ENCODE results near the gene CEMIP.

CEMIP gene

DNA sequence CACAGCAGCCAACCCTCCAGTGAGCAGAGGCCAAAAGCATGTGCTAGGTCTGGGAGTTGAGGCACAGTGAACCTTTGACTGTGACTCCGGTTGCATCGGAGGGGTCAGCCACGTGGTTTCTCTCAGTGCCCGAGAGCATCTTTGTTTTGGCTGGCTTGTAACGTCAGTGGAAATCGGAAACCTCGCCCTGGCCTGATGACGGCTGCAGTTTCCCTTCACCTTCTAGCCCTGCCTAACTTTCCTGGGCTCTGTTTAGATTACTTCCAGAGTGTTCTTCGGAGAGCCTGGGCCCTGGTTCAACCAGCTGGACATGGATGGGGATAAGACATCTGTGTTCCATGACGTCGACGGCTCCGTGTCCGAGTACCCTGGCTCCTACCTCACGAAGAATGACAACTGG is 153.8 kb downstream of the CEMIP start:
- no peak for DNase-seq

DNA sequence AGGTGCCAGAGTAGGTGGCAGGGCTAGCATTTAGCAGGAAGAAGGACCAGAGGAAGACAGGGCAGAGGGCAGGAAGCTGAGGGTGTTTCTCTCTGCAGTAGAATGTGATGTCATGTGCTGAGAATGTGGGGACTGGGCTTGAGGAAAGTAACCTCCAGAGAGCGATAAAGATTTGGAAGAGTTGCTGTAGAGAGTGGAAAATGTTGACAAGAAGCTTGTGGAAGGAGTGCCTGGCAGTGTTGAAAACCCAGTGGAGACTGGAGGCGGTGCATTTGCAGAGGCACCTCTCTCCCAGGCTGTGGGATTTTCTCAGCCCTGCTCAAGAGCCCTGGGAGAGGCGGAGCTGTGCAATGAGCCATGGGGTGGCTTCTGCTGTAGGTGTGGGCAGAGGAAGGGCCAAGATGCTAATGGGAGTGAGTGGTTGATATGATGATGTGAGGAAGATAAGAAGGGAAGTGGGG is 155.6 kb downstream of the CEMIP start:
- no peak for DNase-seq

DNA sequence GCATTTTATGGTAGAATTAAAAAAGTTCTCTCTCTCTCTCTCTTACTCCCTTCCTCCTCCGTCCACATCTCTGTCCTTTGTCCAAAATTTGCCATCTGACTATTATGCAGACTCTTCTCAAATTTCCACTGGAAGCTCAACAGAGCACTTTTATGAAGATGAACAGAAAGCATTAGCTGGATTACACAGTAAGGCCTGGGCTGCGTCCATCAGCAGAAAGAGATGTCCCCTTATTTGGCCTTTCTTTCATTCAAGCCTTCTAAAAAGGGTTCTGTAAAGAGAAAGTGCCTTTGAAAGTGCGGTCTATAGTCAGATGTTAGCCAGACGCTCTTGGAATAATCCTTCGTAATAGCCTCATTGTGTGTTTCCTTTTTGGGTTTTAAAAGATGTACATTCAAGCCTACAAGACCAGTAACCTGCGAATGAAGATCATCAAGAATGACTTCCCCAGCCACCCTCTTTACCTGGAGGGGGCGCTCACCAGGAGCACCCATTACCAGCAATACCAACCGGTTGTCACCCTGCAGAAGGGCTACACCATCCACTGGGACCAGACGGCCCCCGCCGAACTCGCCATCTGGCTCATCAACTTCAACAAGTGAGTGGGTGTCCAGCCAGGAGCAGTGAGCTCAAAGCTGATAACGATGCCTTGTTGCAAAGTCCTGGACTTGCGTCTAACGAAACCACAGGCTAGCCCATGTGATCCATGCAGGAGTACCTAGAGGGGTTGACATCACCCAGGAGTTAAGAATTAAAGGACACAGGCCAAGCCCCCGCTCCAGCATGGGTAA is 157.3 kb downstream of the CEMIP start:
- DNase-seq: no peak

DNA sequence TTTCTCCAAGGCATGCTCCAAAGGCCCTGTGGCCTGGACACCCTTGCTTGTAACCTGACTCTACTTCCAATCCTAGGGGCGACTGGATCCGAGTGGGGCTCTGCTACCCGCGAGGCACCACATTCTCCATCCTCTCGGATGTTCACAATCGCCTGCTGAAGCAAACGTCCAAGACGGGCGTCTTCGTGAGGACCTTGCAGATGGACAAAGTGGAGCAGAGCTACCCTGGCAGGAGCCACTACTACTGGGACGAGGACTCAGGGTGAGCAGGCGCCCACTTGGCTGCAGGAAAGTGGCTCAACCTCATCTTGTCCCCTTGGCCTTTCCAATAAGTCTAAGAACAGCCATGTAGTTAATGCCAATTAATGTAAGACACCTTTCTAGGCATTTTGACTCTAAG is 158.5 kb downstream of the CEMIP start:
- no peak for DNase-seq

DNA sequence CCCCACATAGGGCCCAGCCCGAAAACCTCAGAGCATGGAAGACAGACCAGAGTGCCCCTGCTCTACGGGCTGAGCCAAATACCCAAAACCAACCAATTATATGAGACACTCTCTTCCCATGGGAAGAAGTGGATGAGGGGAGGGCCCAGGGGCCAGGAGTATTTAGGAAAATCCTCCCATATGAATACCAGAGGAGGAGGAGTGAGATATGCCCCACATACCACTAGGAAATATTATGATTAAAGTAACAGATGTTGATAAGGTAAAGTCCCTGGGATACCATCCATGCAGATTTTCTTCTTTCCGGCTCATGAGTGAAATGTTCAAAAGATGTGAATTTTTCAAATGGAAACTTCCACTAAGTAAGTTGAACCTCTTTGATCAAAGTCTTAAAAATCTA is 160.0 kb downstream of the CEMIP start:
- no peak for DNase-seq

DNA sequence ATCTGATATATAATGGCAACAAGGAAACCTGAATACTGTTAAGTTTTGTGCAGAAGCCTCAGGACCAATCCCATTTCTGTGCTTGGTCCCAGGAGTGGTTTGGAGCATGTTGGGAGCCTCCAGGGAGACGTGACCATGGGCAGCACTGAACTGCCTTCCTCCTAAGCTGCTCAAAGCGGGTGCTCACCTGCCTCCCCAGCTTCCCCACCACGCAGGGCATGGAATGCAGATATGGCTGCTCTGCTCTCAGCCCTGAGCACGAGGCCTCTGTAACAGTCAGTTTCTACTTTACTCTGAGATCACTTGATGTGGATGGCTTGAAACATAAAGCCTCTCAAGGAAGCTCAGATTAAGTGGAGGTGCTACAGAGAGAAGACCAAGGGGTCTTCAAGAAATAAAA is 161.2 kb downstream of the CEMIP start:
- DNase-seq: no peak

DNA sequence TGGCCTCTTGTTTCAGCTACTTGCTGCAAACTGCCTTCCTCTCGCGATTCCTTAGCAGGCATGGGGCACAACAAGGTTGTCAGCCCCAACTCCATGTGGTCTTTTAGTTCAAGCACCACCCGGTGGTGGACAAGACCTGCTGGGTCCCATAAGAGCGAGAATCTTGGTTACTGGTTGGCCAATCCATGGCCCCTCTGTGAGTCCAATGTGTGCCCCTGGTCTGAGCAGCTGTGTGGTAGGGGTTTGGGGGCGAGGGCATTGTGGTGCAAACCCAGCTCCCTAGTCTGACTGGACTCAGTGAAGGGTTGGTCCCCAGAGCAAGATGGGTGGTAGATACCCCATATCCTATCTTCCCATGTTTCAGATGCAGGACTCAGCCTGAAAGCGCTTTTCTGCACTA is 161.7 kb downstream of the CEMIP start:
- DNase-seq: no peak

DNA sequence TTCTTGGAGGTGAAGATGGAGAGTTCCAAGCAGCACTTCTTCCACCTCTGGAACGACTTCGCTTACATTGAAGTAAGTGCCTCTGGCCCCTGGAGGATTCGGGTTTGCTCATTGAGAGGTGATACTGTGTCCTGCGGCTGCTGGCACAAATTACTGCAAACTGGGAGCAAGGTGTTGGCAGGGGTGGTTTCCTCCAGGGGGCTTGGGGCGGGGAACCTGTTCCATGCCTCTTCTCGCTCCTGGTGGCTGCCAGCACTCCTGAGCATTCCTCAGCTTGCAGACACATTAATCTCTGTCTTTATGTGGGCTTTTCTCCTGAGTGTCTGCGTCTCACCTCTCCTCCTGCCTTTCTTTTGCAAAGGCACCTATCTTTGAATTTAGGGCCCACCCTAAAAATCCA is 163.1 kb downstream of the CEMIP start:
- no peak for DNase-seq

DNA sequence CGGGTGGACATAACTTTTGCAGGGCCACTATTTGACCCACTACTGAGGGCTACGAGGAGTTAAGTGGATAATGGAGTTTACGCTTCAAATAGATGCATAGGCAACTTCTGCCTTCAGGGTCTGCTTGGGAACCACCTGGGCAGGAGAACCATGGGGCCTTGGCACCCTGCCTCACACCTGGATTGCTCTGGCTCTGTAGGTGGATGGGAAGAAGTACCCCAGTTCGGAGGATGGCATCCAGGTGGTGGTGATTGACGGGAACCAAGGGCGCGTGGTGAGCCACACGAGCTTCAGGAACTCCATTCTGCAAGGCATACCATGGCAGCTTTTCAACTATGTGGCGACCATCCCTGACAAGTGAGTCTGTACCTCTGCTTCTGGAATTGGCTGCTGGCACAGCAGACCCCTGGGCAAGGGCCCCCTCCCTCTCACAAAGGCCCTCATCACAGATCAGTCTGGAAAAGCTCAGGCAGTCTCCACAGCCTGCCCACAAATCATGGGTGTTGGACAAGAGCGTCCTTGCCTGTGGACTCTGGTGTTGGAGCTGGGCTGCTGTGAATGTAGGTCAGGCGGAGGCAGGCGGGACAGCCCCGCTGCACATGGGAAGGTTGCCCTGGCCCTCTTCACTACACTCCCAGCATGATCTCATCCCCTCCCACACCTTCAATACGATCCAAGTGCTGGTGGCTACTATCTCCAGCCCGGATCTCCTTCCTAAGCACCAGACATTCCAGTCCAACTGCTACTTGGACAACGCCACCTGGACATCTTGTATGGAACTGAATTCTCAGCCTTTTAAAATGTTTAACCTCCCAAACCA is 163.8 kb downstream of the CEMIP start:
- DNase-seq: no peak

DNA sequence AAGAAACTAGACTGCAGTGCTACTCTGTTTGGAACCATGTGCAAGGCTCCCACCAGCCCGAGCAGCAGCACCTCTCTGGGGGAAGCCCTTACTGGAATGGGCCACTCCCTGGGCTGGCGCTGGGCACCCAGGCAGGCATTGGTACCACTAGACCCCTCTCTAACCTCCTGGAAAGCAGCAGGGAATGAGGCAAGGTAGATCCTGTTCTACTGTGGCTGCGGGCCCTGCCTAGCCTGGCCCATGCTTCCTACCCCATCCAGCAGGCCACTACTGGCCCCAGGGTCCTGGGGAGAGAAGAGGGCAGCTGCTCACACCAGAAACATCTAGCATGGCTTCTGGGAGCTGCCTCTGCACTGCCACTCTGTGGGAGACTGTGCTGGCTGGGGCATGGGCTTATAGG is 165.6 kb downstream of the CEMIP start:
- DNase-seq: no peak

DNA sequence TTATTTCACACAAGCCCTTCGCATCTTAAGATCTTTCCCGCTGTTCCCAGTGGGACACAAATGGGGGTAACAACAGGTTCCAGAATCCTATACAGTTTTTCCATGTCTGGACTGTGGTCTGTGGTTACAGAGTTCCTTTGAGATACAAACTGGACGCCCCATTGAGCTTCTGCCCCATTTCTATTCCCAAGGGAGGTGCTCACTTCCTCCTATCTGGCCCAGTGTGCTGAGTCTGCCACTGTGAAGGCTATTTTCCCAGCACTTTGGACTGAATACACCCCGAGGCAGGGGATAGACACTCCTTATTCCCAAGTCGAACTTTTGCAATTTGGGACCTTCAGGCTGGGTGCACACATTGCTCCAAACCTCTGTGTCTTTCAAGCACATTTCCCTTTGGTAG is 166.4 kb downstream of the CEMIP start:
- no peak for DNase-seq

DNA sequence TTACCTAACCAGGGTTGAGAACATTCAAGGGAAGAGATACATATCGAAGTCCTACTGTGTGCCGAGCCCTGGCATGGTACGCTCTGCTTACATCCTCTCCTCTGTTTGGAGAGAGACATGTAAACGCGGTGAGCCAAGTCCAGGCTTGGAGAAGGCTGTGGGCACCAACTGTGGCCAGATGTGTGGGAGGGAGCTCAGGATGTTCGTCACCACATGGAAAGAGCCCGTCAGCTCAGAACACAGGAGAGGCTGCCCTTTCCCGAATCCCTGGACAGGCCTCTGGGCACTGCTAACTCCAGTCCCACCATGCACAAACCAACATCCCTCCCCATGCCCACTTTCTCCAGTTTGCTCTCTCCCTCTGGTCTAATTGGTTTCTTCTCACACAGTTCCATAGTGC is 167.4 kb downstream of the CEMIP start:
- DNase-seq: no peak

DNA sequence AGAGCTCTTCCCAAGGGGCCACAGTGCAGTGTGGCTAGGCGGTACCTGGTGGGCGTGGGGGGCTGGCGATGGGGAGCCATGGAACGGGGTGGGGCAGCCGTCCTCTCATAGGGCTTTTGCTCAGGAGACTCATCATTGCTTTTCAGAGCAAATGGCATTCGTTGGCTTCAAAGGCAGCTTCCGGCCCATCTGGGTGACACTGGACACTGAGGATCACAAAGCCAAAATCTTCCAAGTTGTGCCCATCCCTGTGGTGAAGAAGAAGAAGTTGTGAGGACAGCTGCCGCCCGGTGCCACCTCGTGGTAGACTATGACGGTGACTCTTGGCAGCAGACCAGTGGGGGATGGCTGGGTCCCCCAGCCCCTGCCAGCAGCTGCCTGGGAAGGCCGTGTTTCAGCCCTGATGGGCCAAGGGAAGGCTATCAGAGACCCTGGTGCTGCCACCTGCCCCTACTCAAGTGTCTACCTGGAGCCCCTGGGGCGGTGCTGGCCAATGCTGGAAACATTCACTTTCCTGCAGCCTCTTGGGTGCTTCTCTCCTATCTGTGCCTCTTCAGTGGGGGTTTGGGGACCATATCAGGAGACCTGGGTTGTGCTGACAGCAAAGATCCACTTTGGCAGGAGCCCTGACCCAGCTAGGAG is 169.6 kb downstream of the CEMIP start:
- DNase-seq: no peak

DNA sequence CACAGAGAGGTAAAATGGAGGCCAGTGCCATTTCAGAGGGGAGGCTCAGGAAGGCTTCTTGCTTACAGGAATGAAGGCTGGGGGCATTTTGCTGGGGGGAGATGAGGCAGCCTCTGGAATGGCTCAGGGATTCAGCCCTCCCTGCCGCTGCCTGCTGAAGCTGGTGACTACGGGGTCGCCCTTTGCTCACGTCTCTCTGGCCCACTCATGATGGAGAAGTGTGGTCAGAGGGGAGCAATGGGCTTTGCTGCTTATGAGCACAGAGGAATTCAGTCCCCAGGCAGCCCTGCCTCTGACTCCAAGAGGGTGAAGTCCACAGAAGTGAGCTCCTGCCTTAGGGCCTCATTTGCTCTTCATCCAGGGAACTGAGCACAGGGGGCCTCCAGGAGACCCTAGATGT is 170.6 kb downstream of the CEMIP start:
- DNase-seq: no peak

DNA sequence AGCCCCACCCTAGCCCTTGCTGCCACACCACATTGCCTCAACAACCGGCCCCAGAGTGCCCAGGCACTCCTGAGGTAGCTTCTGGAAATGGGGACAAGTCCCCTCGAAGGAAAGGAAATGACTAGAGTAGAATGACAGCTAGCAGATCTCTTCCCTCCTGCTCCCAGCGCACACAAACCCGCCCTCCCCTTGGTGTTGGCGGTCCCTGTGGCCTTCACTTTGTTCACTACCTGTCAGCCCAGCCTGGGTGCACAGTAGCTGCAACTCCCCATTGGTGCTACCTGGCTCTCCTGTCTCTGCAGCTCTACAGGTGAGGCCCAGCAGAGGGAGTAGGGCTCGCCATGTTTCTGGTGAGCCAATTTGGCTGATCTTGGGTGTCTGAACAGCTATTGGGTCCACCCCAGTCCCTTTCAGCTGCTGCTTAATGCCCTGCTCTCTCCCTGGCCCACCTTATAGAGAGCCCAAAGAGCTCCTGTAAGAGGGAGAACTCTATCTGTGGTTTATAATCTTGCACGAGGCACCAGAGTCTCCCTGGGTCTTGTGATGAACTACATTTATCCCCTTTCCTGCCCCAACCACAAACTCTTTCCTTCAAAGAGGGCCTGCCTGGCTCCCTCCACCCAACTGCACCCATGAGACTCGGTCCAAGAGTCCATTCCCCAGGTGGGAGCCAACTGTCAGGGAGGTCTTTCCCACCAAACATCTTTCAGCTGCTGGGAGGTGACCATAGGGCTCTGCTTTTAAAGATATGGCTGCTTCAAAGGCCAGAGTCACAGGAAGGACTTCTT is 171.3 kb downstream of the CEMIP start:
- DNase-seq: no peak

DNA sequence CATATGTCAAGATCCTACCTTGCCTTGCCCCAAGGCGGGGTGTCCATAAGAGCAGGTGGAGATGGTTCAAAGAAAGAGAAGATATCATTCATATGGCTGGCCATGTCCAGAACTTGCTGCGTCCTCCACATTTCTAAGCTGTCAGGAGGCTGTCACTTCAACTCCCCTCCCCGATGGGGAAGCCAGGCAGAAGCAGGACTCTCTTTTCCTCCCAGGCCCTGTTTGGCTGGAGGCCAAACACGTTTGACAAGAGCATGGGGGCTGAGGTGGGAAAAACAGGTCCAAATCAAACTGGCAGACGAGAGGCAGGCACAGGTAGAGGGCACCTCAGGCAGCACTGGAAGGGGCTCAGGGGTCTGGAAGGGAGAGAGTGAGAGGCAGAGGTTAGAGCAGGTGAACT is 172.8 kb downstream of the CEMIP start:
- DNase-seq: peak; percentile 34

DNA sequence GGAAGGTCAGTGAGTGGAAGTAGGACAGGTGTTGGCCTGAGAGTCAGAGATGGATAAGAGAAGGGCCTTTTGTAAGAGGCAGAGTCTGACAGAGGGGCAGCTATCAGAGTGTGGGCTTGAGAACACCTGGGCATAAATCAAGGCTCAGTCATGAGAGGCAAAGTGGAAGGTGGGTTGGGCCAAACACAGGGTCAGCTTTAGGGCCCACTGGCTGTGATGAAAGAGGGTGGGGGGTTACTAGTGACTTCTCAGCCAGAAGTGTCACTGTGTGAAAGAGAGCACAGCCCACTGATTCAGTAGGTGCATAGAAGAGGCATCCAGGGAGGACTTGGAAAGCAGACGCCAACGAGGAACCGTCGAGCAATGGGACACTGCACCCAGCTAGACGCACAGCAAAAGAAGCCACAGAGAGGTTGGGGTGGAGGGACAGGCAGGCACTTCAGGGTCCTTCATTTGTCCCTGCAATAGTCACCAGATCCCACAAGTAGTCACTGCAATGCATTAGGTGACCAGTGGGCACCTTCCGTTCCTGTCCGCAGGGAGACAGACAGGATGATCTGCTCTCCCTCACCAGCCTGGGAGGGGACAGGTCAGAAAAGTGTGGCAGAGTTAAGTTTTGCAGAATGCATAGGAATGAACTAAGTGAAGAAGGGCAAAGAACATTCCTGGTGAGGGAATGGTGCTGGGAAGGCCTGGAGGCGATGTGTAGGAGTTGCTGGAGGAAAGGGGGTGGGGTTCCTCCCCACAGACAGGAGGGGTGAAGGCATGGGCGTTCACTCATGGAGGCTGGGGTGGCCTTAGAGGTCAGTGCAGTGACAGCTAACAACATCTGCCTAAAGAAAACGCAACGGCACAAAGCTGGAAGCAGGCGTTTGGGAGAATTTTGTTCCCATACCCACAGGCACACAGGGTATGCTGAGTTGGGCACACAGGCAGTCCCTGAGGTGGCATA is 174.1 kb downstream of the CEMIP start:
- DNase-seq: peak; percentile 45

DNA sequence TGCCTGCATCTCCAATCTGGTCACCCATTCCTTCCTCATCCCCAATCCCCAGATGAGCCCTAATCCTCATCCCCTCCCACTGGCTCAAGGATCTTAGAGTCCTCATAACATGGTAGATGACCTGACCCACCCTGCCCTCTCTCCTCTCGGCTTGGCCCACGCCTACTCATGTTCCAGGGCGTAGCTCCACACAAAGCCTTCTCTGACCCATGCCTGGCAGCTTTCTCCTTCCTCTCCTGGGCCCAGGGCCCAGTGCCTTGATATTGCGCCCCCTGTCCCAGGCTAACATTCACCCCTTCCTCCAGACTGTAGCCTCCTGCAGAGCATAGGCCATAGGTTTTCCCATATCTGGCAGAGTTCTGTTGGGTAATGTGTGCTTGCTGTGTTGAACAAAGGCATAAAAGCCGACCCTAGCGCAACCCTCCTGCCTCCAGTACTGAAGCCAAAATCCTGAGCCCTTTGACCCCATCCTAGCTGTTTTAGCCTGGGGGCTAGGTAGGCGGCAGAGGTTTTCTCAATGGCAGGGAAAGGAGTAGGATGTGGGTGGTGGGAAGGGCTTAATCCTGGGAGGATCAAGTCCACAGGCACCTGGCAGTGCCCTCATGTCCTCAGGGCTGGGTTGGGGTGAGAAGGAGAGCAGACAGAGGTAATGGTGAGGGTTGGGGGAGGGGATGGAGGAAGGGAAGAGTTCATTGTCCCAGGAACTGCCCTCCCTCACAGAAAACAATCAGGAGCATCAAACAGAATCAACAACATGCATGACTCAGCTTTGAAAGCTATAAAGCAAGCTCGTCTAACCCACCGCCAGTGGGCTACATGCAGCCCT is 175.0 kb downstream of the CEMIP start:
- peak; percentile 36 for DNase-seq

DNA sequence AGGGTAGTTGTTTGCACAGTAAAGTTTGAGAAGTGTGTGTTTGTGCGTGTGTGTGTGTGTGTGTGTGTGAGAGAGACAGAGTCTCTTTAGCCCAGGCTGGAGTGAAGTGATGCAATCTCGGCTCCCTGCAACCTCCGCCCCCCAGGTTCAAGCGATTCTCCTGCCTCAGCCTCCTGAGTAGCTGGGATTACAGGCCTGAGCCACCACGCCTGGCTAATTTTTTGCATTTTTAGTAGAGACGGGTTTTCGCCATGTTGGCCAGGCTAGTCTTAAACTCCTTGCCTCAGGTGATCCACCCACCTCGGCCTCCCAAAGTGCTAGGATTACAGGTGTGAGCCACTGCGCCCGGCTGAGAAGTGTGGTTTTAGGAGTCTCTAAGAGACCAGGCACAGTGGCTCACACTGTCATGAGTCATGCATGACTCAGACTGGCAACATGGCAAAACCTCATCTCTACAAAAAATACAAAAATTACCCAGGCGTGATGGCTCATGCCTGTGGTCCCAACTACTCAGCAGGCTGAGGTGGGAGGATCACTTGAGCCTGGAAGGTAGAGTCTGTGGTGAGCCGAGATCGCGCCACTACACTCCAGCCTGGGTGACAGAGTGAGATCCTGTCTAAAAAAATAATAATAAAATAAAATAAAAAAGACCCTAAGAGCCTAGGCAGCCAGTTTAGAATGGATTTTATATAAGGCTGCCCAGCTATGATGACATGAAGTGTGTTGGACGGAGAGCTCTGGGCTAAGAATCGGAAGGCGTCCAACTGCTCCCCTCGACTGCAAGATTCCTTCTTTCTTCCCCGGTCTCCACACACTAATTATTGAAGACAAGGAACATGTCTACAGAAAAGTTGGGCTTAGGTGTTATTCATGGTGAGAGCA is 176.6 kb downstream of the CEMIP start:
- peak; percentile 80 for DNase-seq

DNA sequence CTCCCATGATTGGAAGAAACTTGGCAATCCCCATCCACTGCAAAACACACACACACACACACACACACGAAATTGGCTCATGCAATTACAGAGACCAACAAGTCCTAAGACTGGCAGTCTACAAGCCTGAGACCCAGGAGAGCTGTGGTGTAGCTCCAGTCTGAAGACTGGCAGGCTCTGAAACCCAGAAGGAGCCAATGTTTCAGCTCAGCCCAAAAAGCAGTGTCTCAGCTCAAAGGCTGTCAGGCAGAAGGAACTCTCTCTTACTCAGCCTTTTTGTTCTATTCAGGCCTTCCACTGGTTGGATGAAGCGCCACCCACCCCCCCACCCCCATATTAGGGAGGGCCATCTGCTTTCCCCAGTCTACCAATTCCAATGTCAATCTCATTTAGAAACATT is 178.4 kb downstream of the CEMIP start:
- peak; percentile 55 for DNase-seq
